GM12865 (cell line): ENCODE results near the gene NBEAL1.
"Not testable (repeated sequence)": the region's sequence is repeated elsewhere in the genome, so short reads cannot be mapped to it uniquely, and the experiment has no call there.

ENCODE experiments used
- DNase-seq: peaks from one replicate; pipeline ENCODE4 v3.0.0; 2010; ENCODE audit warnings: low read depth
- H3K4me3 ChIP-seq: 2 replicates; pipeline ENCODE4 v1.5.1; 2011; ENCODE audit warnings: mild to moderate bottlenecking, low read depth, low read length, control low read depth
- TF ChIP-seq, protein P1 (sequence below): IDR thresholded peaks from 2 replicates; pipeline ENCODE4 v1.5.1; 2011; ENCODE audit warnings: low read length, control low read depth, low read depth, inconsistent platforms; ENCODE audit not compliant: insufficient read depth; ENCODE audit errors: missing control alignments

NBEAL1 gene

DNA sequence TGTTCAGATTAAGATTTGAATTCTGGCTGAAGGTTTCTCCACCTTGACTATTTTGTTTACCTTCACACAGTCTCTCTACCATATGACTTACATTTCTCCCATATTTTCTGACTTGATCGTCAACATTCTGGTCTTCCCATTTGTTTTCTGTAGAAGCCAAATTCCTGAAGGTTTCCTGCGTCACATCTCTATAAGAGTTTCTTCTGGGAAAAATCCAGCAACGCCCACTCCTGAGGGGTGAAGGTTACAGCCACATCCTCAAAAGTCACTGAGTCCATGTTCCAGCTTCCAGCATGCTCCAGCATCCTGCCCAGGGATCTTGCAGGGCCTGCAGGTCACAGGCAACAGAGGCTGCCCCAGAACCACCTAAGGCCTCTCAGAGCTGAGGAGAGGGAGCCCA, 47.5 kb downstream of the NBEAL1 start:
- DNase-seq = no peak
- H3K4me3 ChIP-seq = no peak overlapping the region
- TF ChIP-seq, protein P1, sequence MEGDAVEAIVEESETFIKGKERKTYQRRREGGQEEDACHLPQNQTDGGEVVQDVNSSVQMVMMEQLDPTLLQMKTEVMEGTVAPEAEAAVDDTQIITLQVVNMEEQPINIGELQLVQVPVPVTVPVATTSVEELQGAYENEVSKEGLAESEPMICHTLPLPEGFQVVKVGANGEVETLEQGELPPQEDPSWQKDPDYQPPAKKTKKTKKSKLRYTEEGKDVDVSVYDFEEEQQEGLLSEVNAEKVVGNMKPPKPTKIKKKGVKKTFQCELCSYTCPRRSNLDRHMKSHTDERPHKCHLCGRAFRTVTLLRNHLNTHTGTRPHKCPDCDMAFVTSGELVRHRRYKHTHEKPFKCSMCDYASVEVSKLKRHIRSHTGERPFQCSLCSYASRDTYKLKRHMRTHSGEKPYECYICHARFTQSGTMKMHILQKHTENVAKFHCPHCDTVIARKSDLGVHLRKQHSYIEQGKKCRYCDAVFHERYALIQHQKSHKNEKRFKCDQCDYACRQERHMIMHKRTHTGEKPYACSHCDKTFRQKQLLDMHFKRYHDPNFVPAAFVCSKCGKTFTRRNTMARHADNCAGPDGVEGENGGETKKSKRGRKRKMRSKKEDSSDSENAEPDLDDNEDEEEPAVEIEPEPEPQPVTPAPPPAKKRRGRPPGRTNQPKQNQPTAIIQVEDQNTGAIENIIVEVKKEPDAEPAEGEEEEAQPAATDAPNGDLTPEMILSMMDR = no peak

DNA sequence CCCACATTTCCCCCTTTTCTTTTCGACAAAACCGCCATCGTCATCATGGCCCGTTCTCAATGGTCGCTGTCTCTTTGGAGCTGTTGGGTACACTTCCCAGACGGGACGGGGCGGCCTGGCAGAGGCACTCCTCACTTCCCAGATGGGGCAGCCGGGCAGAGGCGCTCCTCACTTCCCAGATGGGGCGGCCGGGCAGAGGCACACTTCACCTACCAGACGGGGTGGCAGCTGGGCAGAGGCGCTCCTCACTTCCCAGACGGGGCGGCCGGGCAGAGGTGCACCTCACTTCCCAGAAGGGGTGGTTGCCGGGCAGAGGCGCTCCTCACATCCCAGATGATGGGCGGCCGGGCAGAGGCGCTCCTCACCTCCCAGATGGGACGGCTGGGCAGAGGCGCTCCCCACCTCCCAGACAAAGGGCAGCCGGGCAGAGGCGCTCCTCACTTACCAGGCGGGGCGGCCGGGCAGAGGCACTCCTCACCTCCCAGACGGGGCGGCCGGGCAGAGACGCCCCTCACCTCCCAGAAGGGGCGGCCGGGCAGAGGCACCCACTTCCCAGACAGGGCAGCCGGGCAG, 51.9 kb downstream of the NBEAL1 start:
- not testable (repeated sequence) for DNase-seq, H3K4me3 ChIP-seq

DNA sequence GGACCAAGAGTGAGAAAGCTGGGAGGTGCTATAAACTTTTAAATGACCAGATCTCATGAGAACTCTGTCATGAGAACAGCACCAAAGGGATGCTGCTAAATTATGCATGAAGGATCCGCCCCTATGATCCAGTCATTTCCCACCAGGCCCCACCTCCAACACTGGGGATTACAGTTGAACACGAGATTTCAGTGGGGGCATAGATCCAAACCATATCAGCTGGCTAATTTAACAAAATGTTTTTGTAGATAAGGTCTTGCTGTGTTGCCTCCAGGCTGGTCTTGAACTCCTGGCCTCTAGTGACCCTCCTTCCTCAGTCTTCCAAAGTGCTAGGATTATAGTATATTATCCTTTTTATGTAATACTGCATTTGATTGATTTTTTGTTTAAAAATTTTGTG, 56.0 kb downstream of the NBEAL1 start:
- TF ChIP-seq, protein P1 = no peak
- DNase-seq = no peak
- H3K4me3 ChIP-seq = no peak overlapping the region

DNA sequence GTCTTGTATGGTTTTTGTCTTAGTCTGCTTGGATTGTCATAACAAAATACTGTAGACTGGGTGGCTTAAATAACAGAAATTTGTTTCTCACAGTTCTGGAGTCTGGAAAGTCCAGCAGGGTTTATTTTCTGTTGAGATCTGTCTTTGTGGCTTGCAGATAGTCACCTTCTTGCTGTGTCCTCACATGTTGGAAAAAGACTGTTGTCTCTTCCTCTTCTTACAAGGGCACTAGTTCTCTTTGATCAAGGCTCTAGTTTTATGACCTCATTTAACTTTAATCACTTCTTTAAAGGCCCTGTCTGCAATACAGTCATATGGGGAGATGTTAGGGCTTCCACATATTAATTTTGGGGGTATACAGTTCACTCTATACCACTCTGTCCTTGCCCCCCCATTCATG, 56.5 kb downstream of the NBEAL1 start:
- H3K4me3 ChIP-seq = no peak overlapping the region
- TF ChIP-seq, protein P1 = no peak
- no peak for DNase-seq

DNA sequence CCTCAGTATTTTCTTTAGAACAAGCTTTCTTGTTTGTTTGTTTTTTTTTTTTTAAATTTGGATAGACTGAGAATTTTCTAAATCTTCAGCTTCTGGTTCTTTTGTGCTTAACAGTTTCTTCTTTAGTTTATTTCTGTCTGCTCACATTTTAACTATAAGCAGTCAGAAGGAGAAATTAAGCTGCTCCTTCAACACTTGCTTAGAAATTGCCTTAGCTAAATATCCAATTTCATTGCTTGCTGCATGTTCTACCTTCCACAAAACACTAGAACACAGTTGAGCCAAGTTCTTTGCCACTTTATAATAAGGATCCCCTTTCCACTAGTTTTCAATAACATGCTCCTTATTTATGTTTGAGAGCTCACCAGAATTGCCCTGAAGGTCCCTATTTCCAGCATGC, 57.7 kb downstream of the NBEAL1 start:
- TF ChIP-seq, protein P1 = no peak
- H3K4me3 ChIP-seq = no peak overlapping the region
- no peak for DNase-seq

DNA sequence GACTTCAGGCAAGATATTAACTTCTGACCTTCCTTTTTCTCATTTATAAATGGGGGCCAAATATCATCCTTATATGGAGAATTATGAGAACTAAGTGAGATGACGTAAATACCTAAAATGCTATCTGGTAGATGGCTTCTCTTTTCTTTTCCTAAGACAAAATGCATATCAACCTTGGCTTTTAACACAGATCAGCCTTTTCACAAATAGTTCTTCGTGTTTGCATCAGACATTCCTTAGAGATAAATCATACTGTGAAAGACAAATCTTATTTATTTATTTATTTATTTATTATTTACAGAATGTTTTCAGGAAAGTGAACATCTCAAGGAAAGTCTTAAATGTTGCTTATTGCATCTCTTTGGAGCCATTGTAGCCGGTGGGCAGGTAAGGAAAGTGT, 62.8 kb downstream of the NBEAL1 start:
- no peak for DNase-seq
- TF ChIP-seq, protein P1 = no peak
- H3K4me3 ChIP-seq = no peak overlapping the region

DNA sequence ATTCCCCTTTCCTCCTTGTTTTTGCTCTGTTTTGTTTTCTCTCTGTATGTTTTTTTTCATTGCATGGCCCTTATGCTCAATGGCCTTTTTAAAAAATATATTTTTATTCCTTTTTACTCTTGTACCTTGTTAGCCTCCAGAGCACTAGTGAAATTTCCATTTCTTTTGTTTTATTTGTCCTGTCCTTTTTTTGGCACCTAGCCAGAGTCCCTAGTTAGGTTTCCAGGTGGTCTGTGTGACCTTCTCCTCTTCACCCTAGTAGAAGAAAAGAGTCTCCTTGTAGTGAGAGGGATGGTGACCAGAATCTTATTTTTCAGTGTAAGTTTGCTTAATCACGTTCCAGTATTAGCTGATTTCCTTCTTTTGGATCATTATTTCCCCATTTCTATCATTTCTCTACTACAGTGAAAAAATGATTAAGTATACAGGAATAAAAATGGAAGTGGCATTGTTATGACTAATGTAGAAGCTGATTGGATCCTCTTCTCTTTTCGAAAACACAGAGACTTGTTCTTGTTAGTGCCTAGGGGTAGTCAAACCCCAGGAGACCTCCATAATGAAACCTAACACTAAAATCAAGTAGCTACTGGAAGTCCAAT, 65.9 kb downstream of the NBEAL1 start:
- DNase-seq = no peak
- TF ChIP-seq, protein P1 = no peak
- H3K4me3 ChIP-seq = no peak overlapping the region
